Erythroblast (primary cell): ENCODE measurements around the gene SH3BP2.

Source experiments
- GATA1 ChIP-seq: IDR thresholded peaks from 2 replicates; pipeline ENCODE4 v1.6.1; 2011; ENCODE audit warnings: low read depth, mild to moderate bottlenecking, control low read depth, low read length, moderate library complexity
- POLR2A ChIP-seq: IDR thresholded peaks from 2 replicates; pipeline ENCODE4 v1.6.1; 2011; ENCODE audit warnings: mild to moderate bottlenecking, low read length

DNA sequence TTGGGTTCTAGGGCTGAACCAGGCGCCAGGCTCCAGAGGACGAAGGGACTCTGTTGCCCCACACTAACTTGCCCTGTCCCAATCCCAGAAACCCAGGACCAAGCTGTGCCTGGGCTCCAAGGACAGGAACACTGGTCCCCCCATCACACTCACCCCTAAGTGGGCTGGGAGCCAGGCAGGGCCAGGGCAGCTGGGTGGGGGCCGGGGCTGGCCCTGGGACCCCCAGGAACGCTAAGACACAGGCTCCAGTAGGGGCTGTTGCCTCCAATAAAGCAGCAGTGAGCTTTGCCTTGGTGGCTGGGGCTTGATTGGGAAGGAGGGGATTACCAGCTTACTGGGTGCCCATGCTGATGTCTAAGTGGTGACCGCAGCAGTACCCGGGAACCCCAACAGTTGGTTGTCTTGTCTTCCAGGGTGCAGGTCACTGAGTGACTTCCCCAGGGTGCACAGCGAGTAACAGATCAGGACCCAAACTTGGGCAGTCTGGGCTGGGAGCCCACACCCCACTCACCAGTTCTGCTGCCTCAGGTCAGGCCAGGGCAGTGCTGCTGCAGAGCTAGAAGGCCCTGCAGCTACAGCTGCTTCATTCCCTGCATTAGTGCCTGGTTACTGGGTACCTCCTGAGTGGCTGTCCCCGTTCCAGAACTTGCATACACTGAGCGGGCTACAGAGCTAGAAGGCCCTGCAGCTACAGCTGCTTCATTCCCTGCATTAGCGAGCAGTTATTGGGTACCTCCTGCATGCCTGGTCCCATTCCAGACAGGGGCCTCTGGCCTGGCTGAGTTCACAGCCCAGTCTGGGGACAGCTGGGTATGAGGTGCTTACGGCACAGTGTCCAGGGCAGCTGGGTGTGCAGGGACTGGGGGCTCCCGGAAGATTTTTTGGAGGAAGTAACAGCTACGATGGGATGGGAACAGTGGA, 41.4 kb downstream of the SH3BP2 start:
- TF ChIP-seq POLR2A (no peak), GATA1 (no peak)
